HUDEP-2 (cell line): ENCODE results near the gene CDH6.
"Not testable (repeated sequence)": the region's sequence is repeated elsewhere in the genome, so short reads cannot be mapped to it uniquely, and the experiment has no call there.

ENCODE experiments used
- DNase-seq, 76 experiments: peaks; one replicate each; lab custom pipeline; 2025; ENCODE audit not compliant: unreplicated experiment in 76 of 76; lab: John Stamatoyannopoulos, UW

CDH6 gene

GRCh38 chr5:31322946-31323345 lies 129.5 kb downstream of the CDH6 start:
- no peak for DNase-seq

- no peak for DNase-seq
Measured at GRCh38 chr5:31324842-31325241, 131.4 kb downstream of the CDH6 start.

- no peak for DNase-seq
Measured at GRCh38 chr5:31328040-31328733, 134.7 kb downstream of the CDH6 start.

DNA sequence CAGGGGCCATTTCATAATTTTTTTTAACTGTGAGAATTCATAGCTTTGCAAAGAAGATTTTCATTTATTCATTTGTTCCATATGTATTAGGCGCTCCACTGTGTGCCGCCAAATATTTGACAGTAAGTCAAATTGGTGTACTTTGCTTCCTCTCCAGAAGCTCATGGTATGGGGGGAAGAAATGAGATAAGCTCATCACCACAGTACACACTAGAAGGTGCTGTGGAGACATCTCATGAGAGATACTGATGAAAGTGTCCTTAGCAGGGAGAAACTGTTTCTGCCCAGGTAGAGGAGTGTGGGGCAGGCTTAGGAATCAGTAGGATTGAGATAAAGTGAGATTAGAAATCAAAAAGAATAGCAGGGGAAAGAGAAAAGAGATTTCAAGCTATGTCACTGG lies 136.2 kb downstream of the CDH6 start:
- peak in 1 of 76 experiments; percentile 2 for DNase-seq

DNA sequence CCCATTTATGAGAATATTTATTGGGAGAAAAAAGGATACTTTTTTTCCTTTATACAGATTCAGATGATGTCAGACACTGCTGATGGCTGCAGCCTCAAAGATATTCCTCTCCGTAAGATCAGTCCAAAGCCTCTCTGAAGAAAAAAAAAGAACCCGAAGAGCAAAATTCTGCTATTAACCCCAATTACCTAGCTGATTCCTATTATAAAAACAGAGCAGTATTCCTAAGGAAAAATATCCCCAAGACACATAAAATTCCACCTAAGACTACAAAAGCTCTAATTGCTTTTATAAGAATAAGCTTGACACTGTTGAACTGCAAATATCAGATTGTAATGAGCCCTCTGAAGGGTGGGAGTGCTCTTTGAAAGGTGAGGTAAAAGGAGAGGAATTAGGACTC lies 138.7 kb downstream of the CDH6 start:
- no peak for DNase-seq

DNA sequence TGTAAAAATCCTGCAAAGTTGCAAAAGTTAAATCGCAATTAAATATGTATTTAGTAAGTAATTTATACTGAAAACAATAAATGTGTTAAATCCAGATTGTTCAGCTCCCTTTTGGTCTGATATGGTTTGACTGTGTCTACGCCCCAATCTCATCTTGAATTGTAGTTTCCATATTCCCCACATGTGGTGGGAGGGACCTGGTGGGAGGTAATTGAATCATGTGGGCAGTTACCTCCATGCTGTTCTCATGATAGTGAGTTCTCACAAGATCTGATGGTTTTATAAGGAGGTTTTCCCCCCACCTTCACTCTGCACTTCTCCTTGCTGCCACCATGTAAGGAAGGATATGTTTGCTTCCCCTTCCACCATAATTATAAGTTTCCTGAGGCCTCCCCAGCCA lies 140.0 kb downstream of the CDH6 start:
- DNase-seq = peak in 1 of 76 experiments; percentile 1

GRCh38 chr5:31334061-31334860 lies 140.8 kb downstream of the CDH6 start:
- DNase-seq = no peak

DNA sequence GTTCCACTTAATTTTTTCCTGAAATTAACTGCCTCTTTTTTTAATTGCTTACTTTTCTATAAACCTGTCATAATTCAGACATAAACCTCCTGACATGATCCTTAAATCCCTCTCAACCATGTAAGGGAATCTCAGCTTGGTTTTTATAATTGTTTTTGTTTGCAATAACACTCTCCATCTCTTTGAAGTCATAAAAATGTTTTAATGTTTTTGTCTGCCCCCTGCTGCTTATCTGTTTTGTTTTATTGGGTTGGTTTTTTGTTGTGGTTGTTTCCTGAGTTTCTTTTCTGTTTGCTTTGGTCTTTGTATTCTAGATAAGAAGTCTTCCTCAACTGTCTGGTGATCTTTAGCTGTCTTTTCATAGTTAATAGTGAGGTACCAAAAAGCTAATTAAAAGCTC lies 142.0 kb downstream of the CDH6 start:
- no peak for DNase-seq

DNA sequence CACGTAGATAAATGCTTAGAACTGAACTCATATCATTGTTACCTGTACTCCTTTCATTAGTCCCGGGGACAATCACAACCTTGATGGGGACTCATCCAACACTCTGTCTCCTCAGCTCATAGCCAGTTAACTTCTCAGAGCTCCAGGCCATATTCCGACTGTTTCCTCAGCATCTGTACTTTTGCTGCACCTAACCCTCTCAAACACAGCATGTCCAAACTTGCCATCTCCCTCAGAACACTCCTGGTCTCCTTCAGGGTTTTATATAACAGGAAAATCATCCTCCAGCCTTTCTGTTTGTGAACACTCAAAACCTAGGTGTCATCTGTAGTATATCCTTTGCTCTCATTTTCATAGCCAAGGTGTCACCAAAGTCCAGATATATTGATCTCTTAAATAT lies 150.5 kb downstream of the CDH6 start:
- no peak for DNase-seq

DNA sequence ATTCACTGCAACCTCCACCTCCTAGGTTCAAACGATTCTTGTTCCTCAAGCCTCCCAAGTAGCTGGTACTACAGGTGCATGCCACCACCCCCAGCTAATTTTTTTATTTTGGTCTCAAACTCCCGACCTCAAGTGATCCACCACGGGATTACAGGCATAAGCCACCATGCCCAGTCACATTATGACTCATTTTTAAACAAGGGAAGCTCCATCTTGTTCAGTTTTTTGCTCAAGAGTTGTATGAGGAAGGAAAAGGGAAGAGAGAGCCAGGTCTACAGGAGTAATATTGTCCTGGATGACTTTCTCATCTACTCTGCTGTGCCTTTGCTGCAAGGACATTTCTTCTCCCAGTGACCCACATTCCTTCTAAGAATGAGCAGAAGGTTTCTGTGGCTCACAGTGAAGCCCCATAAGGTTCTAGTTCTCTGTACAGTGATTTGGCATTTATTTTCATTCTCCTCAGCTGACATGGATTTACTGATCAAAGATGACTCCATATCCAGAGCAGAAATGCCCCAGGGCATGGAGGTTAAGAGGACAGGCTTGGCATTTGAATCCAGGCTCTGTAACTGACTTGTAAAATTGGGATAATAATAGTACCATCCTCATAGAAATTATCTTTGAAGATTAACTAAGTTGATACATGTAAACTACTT lies 153.5 kb downstream of the CDH6 start:
- no peak for DNase-seq

DNA sequence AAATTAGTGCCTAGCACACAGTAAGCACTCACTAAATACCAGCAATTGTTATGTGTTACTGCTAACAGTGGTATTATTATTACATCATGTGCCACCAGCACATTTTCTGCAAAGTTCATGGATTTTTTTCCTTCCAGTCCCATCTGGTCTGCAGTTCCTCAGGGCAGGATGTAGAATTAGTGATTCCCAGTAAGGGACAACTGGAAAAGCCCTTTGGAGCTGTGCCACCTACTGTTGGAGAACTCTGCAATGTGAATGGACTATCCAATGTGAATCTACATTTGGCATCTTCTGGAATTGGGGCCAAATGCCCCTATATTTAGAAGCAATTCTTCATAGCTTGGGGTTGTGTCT lies 154.0 kb downstream of the CDH6 start:
- DNase-seq = no peak

GRCh38 chr5:31350395-31350794 lies 156.9 kb downstream of the CDH6 start:
- no peak for DNase-seq

- DNase-seq = no peak
Measured at GRCh38 chr5:31355337-31355736, 161.9 kb downstream of the CDH6 start.

DNA sequence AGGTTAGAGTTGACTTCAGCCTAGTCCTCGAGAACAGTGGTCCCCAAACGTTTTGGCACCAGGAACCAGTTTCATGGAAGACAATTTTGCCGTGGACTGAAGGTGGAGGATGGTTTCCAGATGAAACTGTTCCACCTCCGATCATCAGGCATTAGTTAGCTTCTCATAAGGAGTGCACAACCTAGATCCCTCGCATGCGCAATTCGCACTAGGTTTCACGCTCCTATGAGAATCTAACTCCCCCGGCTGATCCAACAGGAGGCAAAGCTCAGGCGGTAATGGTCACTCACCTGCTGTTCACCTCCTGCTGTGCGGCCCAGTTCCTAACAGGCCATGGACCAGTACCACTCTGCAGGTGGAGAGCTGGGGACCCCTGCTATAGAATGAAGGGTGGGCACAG lies 163.6 kb downstream of the CDH6 start:
- no peak for DNase-seq

- DNase-seq = no peak
Measured at GRCh38 chr5:31359839-31360238, 166.4 kb downstream of the CDH6 start.

GRCh38 chr5:31361234-31361633 lies 167.7 kb downstream of the CDH6 start:
- DNase-seq = no peak

DNA sequence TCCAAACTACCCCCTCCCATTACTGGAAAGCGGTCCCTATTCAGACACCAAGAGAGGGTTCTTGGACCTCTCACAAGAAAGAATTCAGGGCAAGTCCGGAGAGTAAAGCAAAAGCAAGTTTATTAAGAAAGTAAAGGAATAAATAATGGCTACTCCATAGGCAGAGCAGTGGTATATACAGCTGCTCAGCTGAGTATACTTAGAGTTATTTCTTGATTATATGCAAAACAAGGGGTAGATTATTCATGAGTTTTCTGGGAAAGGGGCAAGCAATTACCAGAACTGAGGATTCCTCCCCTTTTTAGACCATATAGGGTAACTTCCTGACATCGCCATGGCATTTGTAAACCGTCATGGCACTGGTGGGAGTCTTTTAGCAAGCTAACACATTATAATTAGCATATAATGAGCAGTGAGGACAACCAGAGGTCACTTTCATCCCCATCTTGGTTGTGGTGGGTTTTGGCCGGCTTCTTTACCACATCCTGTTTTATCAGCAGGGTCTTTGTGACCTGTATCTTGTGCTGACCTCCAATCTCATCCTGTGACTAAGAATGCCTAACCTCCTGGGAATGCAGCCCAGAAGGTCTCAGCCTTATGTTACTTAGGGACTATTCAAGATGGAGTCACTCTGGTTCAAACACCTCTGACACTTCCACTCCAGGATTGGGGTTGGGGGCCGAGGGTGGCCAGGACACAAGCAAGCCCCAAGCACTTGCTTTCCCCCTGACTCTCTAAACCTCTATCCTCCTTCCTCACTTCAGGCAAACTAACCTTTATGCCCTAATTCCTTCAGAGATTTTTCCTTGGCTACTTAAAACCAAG lies 168.4 kb downstream of the CDH6 start:
- not testable (repeated sequence) for DNase-seq

DNA sequence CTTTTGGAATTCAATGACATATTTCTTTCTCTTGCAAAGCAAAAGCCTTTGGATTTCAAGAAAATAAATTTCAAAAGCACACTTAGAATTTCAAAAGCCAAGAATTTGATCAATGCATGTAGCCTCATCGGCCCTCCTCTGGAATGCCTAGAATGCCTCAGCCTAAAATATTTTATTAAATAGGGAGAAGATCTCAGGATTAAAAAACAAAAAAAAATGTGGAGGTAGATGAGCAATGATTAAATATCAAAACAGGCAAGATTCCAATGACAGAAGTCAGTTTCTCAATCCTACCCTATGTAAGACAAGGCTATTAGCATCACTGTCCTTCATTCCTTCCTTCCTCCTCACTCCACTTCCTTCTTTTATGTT lies 169.0 kb downstream of the CDH6 start:
- DNase-seq = no peak

- no peak for DNase-seq
Measured at GRCh38 chr5:31362931-31363568, 169.6 kb downstream of the CDH6 start.

DNA sequence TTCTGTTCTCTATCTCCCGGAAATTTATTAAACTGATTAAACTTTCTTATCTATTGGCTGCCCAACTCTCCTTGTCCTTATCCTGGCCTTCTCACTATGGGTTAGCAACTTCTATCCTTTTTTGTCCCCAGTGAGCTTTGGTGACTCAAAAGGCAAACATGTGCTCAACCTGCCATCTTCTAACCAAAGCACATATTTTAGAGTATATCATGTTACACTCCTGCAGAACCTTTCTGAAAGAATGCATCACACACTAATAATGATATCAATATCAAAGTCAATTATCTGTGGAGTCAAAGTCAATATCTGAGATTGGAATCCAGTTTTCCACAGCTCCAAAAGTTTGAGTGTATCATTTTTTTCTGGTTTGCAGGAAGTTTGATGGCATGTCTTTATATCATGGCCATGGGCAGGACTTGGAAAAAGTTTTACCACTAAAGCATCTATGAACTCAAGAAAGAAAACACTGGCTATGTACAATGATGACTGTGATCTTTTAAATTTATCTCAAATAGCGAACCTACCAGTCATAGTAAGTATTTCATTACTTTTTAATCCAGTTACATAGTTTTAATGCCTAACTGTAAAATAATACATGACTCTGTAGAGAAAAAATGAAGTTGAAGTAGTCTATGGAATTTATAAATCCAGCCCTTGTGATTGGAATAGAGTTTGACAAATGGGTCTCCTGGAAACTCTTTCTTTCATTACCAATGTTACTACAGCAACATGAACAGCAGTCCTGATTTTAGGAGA lies 171.6 kb downstream of the CDH6 start:
- DNase-seq = no peak
